CD14-positive monocyte (primary cell): Measurements from ENCODE around the gene HOXA2. TPM values are rescaled to one million over a fixed set of nuclear protein-coding genes. Genes with fewer than 3 reads are reported as not detected.

Experiments used
- DNase-seq, 3 donors: peaks; one replicate each; pipeline ENCODE4 v3.0.0-alpha.2; 2011 to 2022
- H2AFZ ChIP-seq: 2 replicates; pipeline ENCODE4 v1.6.0; 2012; ENCODE audit warnings: mild to moderate bottlenecking, low read depth, low read length, inconsistent platforms; ENCODE audit not compliant: insufficient read depth, poor library complexity, severe bottlenecking
- H3K27ac ChIP-seq, 2 donors: 1 replicate in 1 of 2; 2 replicates in 1 of 2; pipeline ENCODE4 v1.5.1; 2012 to 2013; ENCODE audit warnings: low read length in 2 of 2, control low read depth in 1 of 2, inconsistent platforms in 1 of 2, low read depth in 1 of 2, mild to moderate bottlenecking in 1 of 2
- H3K27me3 ChIP-seq, 2 donors: one replicate each; pipeline versions ENCODE4 v1.6.0 to v1.6.1; 2011 to 2013; ENCODE audit warnings: low read length in 2 of 2; ENCODE audit not compliant: control insufficient read depth in 2 of 2, insufficient read depth in 2 of 2
- H3K36me3 ChIP-seq, 2 donors: replicated peaks in 1 of 2; 1 replicate in 1 of 2; 2 replicates in 1 of 2; pipeline versions ENCODE4 v1.5.1 to v1.6.1; 2012 to 2013; ENCODE audit warnings: low read length in 2 of 2, control low read depth in 1 of 2, inconsistent platforms in 1 of 2, mild to moderate bottlenecking in 1 of 2; ENCODE audit not compliant: insufficient read depth in 2 of 2, control insufficient read depth in 1 of 2
- H3K4me1 ChIP-seq, 2 donors: 1 replicate in 1 of 2; 2 replicates in 1 of 2; pipeline versions ENCODE4 v1.5.1 to v1.6.1; 2012 to 2013; ENCODE audit warnings: low read length in 2 of 2, control low read depth in 1 of 2, inconsistent platforms in 1 of 2, mild to moderate bottlenecking in 1 of 2, moderate library complexity in 1 of 2; ENCODE audit not compliant: insufficient read depth in 2 of 2, control insufficient read depth in 1 of 2
- H3K4me2 ChIP-seq: replicated peaks from 2 replicates; pipeline ENCODE3; 2012; ENCODE audit warnings: low read length, moderate library complexity, mild to moderate bottlenecking; ENCODE audit not compliant: poor library complexity, severe bottlenecking; ENCODE audit errors: extremely low read depth
- H3K4me3 ChIP-seq, 3 experiments: fragments of 200-600 bp in 1 of 3; sonication (generic) in 1 of 3; replicated peaks in 1 of 3; 1 replicate in 2 of 3; 2 replicates in 1 of 3; pipeline ENCODE4 v1.5.1; 2011 to 2013; ENCODE audit warnings: low read length in 3 of 3, mild to moderate bottlenecking in 3 of 3, control low read depth in 2 of 3, low read depth in 2 of 3, inconsistent platforms in 1 of 3, moderate library complexity in 1 of 3
- H3K79me2 ChIP-seq: 2 replicates; pipeline ENCODE4 v1.6.0; 2012; ENCODE audit warnings: mild to moderate bottlenecking, control low read depth, inconsistent platforms, low read length, moderate library complexity; ENCODE audit not compliant: insufficient read depth
- H3K9ac ChIP-seq: 2 replicates; pipeline ENCODE4 v1.6.0; 2017; ENCODE audit warnings: low read length, mild to moderate bottlenecking; ENCODE audit not compliant: insufficient read depth, poor library complexity, severe bottlenecking
- H3K9me3 ChIP-seq, 2 donors: replicated peaks in 1 of 2; 1 replicate in 1 of 2; 2 replicates in 1 of 2; pipeline versions ENCODE4 v1.5.1 to v1.6.1; 2012 to 2013; ENCODE audit warnings: low read length in 2 of 2, control low read depth in 1 of 2; ENCODE audit not compliant: control insufficient read depth in 1 of 2, insufficient read depth in 1 of 2
- H4K20me1 ChIP-seq: 2 replicates; pipeline ENCODE4 v1.6.0; 2012; ENCODE audit warnings: mild to moderate bottlenecking, low read length, control low read depth, moderate library complexity; ENCODE audit not compliant: insufficient read depth
- H3K27ac Mint-ChIP-seq, 7 donors: one replicate each; pipeline ENCODE4 v1.8.0; 2020; ENCODE audit warnings: mild to moderate bottlenecking in 7 of 7, mixed read lengths in 7 of 7, moderate library complexity in 6 of 7, inconsistent platforms in 2 of 7
- H3K27me3 Mint-ChIP-seq, 3 donors: one replicate each; pipeline ENCODE4 v1.8.0; 2021 to 2022; ENCODE audit warnings: low read depth in 3 of 3, mild to moderate bottlenecking in 3 of 3, mixed read lengths in 3 of 3, moderate library complexity in 3 of 3, inconsistent platforms in 1 of 3
- H3K36me3 Mint-ChIP-seq, 2 donors: one replicate each; pipeline ENCODE4 v1.8.0; 2020; ENCODE audit warnings: mixed read lengths in 2 of 2, inconsistent platforms in 1 of 2, mild to moderate bottlenecking in 1 of 2
- H3K4me1 Mint-ChIP-seq: one replicate; pipeline ENCODE4 v1.8.0; 2020; ENCODE audit warnings: mild to moderate bottlenecking, mixed read lengths
- H3K4me3 Mint-ChIP-seq, 2 donors: one replicate each; pipeline ENCODE4 v1.8.0; 2020; ENCODE audit warnings: mild to moderate bottlenecking in 2 of 2, mixed read lengths in 2 of 2, moderate library complexity in 1 of 2
- H3K9me3 Mint-ChIP-seq, 7 donors: one replicate each; pipeline ENCODE4 v1.8.0; 2020 to 2022; ENCODE audit warnings: mixed read lengths in 7 of 7, mild to moderate bottlenecking in 6 of 7, moderate library complexity in 6 of 7, inconsistent platforms in 2 of 7
- WGBS: methylation state at CpG from one replicate; pipeline ENCODE4 v1.1.5; 2013; ENCODE audit warnings: missing lambda C conversion rate; ENCODE audit not compliant: insufficient coverage; 5-methylcytosine and 5-hydroxymethylcytosine counted together
- intact Hi-C, 2 donors: fragments of 100-400 bp; cut with micrococcal nuclease; formaldehyde crosslinking; loops; one replicate each; pipeline versions ENCODE4 v1.15.0 to v1.15.1; 2023
- polyA plus RNA-seq, 3 donors: library from polyadenylated mRNA; depleted of rRNA in 1 of 3; unstranded in 2 of 3; stranded (reverse) in 1 of 3; fragments of 300-500 nt in 2 of 3; fragments of >200 nt in 1 of 3; fragmentation: Illumina TruSeq in 2 of 3; gene quantifications; 1 replicate in 2 of 3; 2 replicates in 1 of 3; pipeline ENCODE4 v1.2.3, GENCODE V29; 2012 to 2021
- TF ChIP-seq, protein P1 (sequence below): fragments of 200-600 bp; IDR thresholded peaks from one replicate; pipeline ENCODE4 v1.8.0; 2022; ENCODE audit warnings: antibody characterized with exemption, mild to moderate bottlenecking

Gene HOXA2
- polyA plus RNA-seq, 3 donors, result not detected

- Histone ChIP-seq H3K9ac (no peak overlapping the region), H4K20me1 (peaks cover 2% of the 10 kb centered on the region), H3K27me3 (peaks cover 2 to 10% of the 10 kb centered on the region in 2 donors), H3K36me3 (no peaks in the 10 kb centered on the region), H3K79me2 (no peaks in the 10 kb centered on the region), H3K27ac (no peak overlapping the region), H3K4me1 (no peaks in the 10 kb centered on the region), H3K4me3 (no peak overlapping the region), H3K4me2 (no peak overlapping the region), H3K9me3 (peaks cover 0 to 4% of the 10 kb centered on the region in 2 donors), H2AFZ (no peak overlapping the region)
- H3K27me3 Mint-ChIP-seq, result peaks cover 9 to 14% (median 10%) of the 10 kb centered on the region in 3 donors
- TF ChIP-seq, protein P1, sequence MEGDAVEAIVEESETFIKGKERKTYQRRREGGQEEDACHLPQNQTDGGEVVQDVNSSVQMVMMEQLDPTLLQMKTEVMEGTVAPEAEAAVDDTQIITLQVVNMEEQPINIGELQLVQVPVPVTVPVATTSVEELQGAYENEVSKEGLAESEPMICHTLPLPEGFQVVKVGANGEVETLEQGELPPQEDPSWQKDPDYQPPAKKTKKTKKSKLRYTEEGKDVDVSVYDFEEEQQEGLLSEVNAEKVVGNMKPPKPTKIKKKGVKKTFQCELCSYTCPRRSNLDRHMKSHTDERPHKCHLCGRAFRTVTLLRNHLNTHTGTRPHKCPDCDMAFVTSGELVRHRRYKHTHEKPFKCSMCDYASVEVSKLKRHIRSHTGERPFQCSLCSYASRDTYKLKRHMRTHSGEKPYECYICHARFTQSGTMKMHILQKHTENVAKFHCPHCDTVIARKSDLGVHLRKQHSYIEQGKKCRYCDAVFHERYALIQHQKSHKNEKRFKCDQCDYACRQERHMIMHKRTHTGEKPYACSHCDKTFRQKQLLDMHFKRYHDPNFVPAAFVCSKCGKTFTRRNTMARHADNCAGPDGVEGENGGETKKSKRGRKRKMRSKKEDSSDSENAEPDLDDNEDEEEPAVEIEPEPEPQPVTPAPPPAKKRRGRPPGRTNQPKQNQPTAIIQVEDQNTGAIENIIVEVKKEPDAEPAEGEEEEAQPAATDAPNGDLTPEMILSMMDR, result no peak
- no peaks in the 10 kb centered on the region for H3K4me1 Mint-ChIP-seq
- no peaks in the 10 kb centered on the region for H3K36me3 Mint-ChIP-seq
- peak overlapping the region in 1 of 7 donors; percentile 30 for H3K27ac Mint-ChIP-seq
- peaks cover 0 to 13% (median 3%) of the 10 kb centered on the region in 7 donors for H3K9me3 Mint-ChIP-seq
- H3K4me3 Mint-ChIP-seq, result no peak overlapping the region
- DNase-seq, result no peak
- intact Hi-C loops, result no loop called here
- WGBS, result 98% methylated on average over 65 of the region's 66 CpGs
Observed at GRCh38 chr7:27110186-27111031, 7.9 kb upstream of the HOXA2 start.

DNA sequence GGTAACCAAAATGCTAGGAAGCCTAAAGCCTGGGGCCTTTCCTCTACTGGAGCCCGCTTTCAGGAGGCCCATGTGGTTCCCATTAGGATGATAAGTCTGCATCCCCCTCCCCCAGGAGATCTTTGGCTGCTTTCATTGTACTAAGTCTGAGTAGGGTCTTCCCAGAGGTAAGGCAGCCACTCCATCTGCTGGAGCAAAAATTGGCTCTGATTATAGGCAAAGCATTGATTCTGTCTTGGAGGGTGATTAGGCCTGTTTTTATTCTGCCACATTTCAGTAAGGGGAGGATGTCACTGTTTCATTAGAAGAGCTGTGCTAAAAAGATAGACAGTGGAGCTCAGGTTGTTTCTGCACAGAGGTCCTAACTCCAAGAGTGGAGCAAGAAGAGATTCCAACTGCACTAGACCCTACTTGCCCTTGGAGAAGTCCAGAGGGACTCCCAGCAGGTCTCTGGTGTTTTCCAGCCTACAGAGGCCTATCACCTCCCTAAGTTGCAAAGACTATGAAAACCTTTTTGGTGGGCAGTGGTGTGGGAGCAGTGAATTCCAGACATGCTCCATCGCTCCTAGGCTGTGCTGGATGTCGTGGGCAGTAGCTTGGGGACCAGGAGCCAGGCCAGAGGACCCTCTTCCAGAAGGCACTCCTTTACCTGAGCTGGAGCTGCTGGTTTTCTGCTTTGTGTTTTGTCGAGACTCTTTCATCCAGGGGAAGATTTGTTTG lies 7.1 kb upstream of the HOXA2 start:
- Histone ChIP-seq H3K79me2 (no peaks in the 10 kb centered on the region), H3K9ac (no peak overlapping the region)
- intact Hi-C loops, result no loop called here

More for the DNA sequence above, 7.1 kb upstream of the HOXA2 start:
- no peak for DNase-seq
- 94% methylated on average over 3 of the region's 4 CpGs for WGBS
- peaks cover 9 to 18% of the 10 kb centered on the region in 2 donors for H3K27me3 ChIP-seq
- no peaks in the 10 kb centered on the region for H3K4me1 Mint-ChIP-seq
- no peaks in the 10 kb centered on the region for H3K36me3 Mint-ChIP-seq
- H3K27me3 Mint-ChIP-seq, result peaks cover 15 to 22% (median 17%) of the 10 kb centered on the region in 3 donors
- H3K4me1 ChIP-seq, result no peaks in the 10 kb centered on the region
- no peak overlapping the region for H3K4me3 Mint-ChIP-seq
- H3K4me3 ChIP-seq, result no peak overlapping the region
- peaks cover 7% of the 10 kb centered on the region for H4K20me1 ChIP-seq
- no peaks in the 10 kb centered on the region for H3K36me3 ChIP-seq
- H3K9me3 ChIP-seq, result peaks cover 0 to 4% of the 10 kb centered on the region in 2 donors
- H2AFZ ChIP-seq, result no peak overlapping the region
- H3K27ac ChIP-seq, result no peak overlapping the region
- H3K27ac Mint-ChIP-seq, result peak overlapping the region in 1 of 7 donors; percentile 30
- H3K9me3 Mint-ChIP-seq, result peaks cover 0 to 11% (median 3%) of the 10 kb centered on the region in 7 donors
- TF ChIP-seq, protein P1, result no peak
- no peak overlapping the region for H3K4me2 ChIP-seq
